ENCODE data around the gene SRPK2.

- TF ChIP-seq, protein P1, sequence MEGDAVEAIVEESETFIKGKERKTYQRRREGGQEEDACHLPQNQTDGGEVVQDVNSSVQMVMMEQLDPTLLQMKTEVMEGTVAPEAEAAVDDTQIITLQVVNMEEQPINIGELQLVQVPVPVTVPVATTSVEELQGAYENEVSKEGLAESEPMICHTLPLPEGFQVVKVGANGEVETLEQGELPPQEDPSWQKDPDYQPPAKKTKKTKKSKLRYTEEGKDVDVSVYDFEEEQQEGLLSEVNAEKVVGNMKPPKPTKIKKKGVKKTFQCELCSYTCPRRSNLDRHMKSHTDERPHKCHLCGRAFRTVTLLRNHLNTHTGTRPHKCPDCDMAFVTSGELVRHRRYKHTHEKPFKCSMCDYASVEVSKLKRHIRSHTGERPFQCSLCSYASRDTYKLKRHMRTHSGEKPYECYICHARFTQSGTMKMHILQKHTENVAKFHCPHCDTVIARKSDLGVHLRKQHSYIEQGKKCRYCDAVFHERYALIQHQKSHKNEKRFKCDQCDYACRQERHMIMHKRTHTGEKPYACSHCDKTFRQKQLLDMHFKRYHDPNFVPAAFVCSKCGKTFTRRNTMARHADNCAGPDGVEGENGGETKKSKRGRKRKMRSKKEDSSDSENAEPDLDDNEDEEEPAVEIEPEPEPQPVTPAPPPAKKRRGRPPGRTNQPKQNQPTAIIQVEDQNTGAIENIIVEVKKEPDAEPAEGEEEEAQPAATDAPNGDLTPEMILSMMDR (IDR thresholded peaks at IDR 0.05), result no peak
- TF ChIP-seq TCF7L2 (IDR thresholded peaks at IDR 0.05; ENCODE audit: low read depth, low read length), result no peak
These were observed 20.2 kb upstream of the SRPK2 start for GRCh38 chr7:105408791-105409410.
